ENCODE data around the gene RTL5. TPM values are rescaled to one million over a fixed set of nuclear protein-coding genes. Genes with fewer than 3 reads are reported as not detected.

RTL5 gene
- total and polyA plus RNA-seq, 2 experiments from 2014 or later: 2.5 to 2.6 TPM

DNA sequence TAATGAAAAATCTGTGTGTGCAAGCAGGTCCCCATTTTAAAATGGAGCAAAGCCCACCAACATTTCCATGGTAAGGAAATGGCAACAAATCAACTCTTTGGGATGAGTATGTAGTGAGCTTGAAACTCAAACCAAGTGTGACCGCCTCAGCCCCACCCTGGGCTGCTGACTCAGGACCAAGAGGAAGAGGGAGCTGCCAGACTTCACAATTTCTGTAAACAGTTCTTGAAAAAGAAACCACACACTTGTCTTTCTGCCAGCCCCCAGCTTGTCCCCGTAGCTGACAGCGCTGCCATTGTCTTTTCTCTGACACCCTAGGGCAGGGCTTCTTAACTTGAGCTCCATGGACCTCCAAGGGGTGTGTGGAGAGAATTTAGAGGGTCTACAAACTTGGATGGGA, 10.3 kb downstream of the RTL5 start:
- no peak overlapping the region for H3K4me2 ChIP-seq
- no peaks in the 10 kb centered on the region for H3K36me3 ChIP-seq (replicated peaks; ENCODE audit: insufficient read depth, low read depth)
- H3K4me3 ChIP-seq: no peak overlapping the region
- peak overlapping the region; percentile 31 for H3K27ac ChIP-seq
- H3K79me2 ChIP-seq: no peaks in the 10 kb centered on the region
- H3K9me3 ChIP-seq (ENCODE audit: low read depth): no peaks in the 10 kb centered on the region
- peaks cover 7% of the 10 kb centered on the region for H3K4me1 ChIP-seq (ENCODE audit: insufficient read depth)
- 59% methylated on average over 3 of the region's 3 CpGs for WGBS (ENCODE audit: low lambda C conversion rate, missing lambda C conversion rate)
- TF ChIP-seq, protein P1, sequence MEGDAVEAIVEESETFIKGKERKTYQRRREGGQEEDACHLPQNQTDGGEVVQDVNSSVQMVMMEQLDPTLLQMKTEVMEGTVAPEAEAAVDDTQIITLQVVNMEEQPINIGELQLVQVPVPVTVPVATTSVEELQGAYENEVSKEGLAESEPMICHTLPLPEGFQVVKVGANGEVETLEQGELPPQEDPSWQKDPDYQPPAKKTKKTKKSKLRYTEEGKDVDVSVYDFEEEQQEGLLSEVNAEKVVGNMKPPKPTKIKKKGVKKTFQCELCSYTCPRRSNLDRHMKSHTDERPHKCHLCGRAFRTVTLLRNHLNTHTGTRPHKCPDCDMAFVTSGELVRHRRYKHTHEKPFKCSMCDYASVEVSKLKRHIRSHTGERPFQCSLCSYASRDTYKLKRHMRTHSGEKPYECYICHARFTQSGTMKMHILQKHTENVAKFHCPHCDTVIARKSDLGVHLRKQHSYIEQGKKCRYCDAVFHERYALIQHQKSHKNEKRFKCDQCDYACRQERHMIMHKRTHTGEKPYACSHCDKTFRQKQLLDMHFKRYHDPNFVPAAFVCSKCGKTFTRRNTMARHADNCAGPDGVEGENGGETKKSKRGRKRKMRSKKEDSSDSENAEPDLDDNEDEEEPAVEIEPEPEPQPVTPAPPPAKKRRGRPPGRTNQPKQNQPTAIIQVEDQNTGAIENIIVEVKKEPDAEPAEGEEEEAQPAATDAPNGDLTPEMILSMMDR (IDR thresholded peaks at IDR 0.05; ENCODE audit: poor library complexity): no peak
- TF ChIP-seq EZH2phosphoT487 (IDR thresholded peaks at IDR 0.05; ENCODE audit: low read depth, severe bottlenecking, unreplicated experiment) (no peak), EZH2 (IDR thresholded peaks at IDR 0.05; ENCODE audit: borderline replicate concordance) (no peak)
- H4K20me1 ChIP-seq (ENCODE audit: insufficient read depth, poor library complexity, severe bottlenecking): no peaks in the 10 kb centered on the region
- no peaks in the 10 kb centered on the region for H3K9me2 ChIP-seq (replicated peaks; ENCODE audit: insufficient read depth)
- no peaks in the 10 kb centered on the region for H3K27me3 ChIP-seq
- H2AFZ ChIP-seq: no peak overlapping the region
- no peak for DNase-seq (ENCODE audit: low spot score)

DNA sequence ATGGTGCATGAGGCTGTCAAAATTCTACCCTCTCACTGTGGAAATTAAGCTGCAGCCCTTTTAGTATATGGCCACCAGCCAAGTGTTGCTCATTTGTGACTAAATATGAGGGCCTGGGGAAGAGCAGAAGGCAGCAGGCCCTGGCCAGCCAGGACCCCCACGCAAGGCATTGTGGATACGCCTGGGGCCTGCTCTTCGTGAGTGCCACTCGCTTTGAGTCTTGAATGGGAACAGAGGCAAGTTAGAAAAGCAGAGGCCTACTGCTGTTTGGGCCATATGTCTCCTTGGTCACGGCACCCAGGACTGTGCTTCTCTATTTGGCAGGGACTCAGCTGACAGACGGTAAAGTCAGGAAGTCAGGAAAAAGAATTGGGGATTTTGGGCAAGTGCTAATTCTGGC, 10.9 kb downstream of the RTL5 start:
- no peak for DNase-seq (ENCODE audit: low spot score)
- TF ChIP-seq EZH2phosphoT487 (IDR thresholded peaks at IDR 0.05; ENCODE audit: low read depth, severe bottlenecking, unreplicated experiment) (no peak), EZH2 (IDR thresholded peaks at IDR 0.05; ENCODE audit: borderline replicate concordance) (no peak)
- no peak overlapping the region for H3K27ac ChIP-seq

DNA sequence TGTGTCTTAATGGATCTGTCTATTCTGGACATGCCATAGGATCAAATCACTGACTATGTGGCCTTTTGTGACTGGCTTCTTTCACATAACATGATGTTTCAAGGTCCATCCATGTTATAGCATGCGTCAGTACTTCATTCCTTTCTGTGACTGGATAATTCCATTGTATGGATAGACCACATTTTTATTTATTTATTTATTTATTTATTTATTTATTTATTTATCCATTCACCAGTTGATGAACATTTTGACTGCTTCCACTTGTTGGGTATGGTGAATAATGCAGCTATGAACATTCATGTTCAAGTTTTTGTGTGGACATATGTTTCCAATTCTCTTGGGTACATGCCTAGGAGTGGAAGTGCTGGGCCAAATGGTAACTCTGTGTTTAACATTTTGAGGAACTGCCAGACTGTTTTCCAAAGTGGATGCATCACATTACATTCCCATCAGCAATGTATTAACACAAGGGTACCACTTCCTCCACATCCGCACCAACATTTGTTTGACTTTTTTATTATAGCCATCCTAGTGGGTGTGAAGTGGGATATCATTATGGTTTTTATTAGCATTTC, 14.0 kb downstream of the RTL5 start:
- no peaks in the 10 kb centered on the region for H3K79me2 ChIP-seq
- no peak overlapping the region for H3K27ac ChIP-seq
- H3K27me3 ChIP-seq: no peaks in the 10 kb centered on the region
- TF ChIP-seq, protein P1 (IDR thresholded peaks at IDR 0.05; ENCODE audit: poor library complexity): no peak
- TF ChIP-seq EZH2phosphoT487 (IDR thresholded peaks at IDR 0.05; ENCODE audit: low read depth, severe bottlenecking, unreplicated experiment): no peak
- no peak for TF ChIP-seq EZH2 (IDR thresholded peaks at IDR 0.05; ENCODE audit: borderline replicate concordance)
- no peaks in the 10 kb centered on the region for H4K20me1 ChIP-seq (ENCODE audit: insufficient read depth, poor library complexity, severe bottlenecking)
- no peaks in the 10 kb centered on the region for H3K36me3 ChIP-seq (replicated peaks; ENCODE audit: insufficient read depth, low read depth)
- no peaks in the 10 kb centered on the region for H3K9me2 ChIP-seq (replicated peaks; ENCODE audit: insufficient read depth)
- H3K9me3 ChIP-seq (ENCODE audit: low read depth): no peaks in the 10 kb centered on the region
- 88% methylated on average over 2 of the region's 2 CpGs for WGBS (ENCODE audit: low lambda C conversion rate, missing lambda C conversion rate)
- no peak overlapping the region for H3K4me2 ChIP-seq
- no peaks in the 10 kb centered on the region for H3K4me1 ChIP-seq (ENCODE audit: insufficient read depth)
- H3K4me3 ChIP-seq: no peak overlapping the region
- no peak overlapping the region for H2AFZ ChIP-seq
- no peak for DNase-seq (ENCODE audit: low spot score)

More for the DNA sequence above, 10.9 kb downstream of the RTL5 start:
- H3K79me2 ChIP-seq: no peaks in the 10 kb centered on the region
- H3K36me3 ChIP-seq (replicated peaks; ENCODE audit: insufficient read depth, low read depth): no peaks in the 10 kb centered on the region
- no peak overlapping the region for H3K4me3 ChIP-seq
- H2AFZ ChIP-seq: no peak overlapping the region
- H3K9me2 ChIP-seq (replicated peaks; ENCODE audit: insufficient read depth): no peaks in the 10 kb centered on the region
- H3K4me1 ChIP-seq (ENCODE audit: insufficient read depth): peaks cover 7% of the 10 kb centered on the region
- 88% methylated on average over 6 of the region's 6 CpGs for WGBS (ENCODE audit: low lambda C conversion rate, missing lambda C conversion rate)
- H3K9me3 ChIP-seq (ENCODE audit: low read depth): no peaks in the 10 kb centered on the region
- no peaks in the 10 kb centered on the region for H3K27me3 ChIP-seq
- H3K4me2 ChIP-seq: no peak overlapping the region
- H4K20me1 ChIP-seq (ENCODE audit: insufficient read depth, poor library complexity, severe bottlenecking): no peaks in the 10 kb centered on the region

DNA sequence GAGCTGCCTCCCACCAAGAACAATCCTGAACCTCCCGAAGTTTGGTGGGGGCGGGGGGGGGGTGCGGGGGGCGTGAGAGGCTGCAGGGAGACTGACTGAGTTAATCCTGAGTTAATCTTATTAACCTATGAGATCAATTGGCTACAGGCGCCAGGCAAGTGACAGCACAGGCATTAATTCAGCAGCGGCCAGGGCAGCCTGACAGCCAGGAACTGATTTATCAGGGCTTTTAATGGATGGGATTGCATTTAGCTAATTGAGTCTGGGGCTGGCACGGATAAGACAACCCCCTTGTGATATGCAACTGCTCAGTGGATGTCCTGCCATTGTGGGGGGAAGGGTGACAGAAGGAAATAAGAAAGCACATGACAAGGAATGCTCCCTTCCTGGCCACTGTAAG, 16.3 kb downstream of the RTL5 start:
- no peaks in the 10 kb centered on the region for H3K9me3 ChIP-seq (ENCODE audit: low read depth)
- no peak overlapping the region for H3K27ac ChIP-seq
- no peak for DNase-seq (ENCODE audit: low spot score)
- H4K20me1 ChIP-seq (ENCODE audit: insufficient read depth, poor library complexity, severe bottlenecking): no peaks in the 10 kb centered on the region
- H3K4me1 ChIP-seq (ENCODE audit: insufficient read depth): no peaks in the 10 kb centered on the region
- WGBS (ENCODE audit: low lambda C conversion rate, missing lambda C conversion rate): 46% methylated on average over 6 of the region's 7 CpGs
- no peak overlapping the region for H2AFZ ChIP-seq
- no peaks in the 10 kb centered on the region for H3K27me3 ChIP-seq
- TF ChIP-seq, protein P1 (IDR thresholded peaks at IDR 0.05; ENCODE audit: poor library complexity): no peak
- no peak for TF ChIP-seq EZH2 (IDR thresholded peaks at IDR 0.05; ENCODE audit: borderline replicate concordance)
- no peak for TF ChIP-seq EZH2phosphoT487 (IDR thresholded peaks at IDR 0.05; ENCODE audit: low read depth, severe bottlenecking, unreplicated experiment)
- no peak overlapping the region for H3K4me2 ChIP-seq
- H3K9me2 ChIP-seq (replicated peaks; ENCODE audit: insufficient read depth): no peaks in the 10 kb centered on the region
- no peaks in the 10 kb centered on the region for H3K36me3 ChIP-seq (replicated peaks; ENCODE audit: insufficient read depth, low read depth)
- no peak overlapping the region for H3K4me3 ChIP-seq
- no peaks in the 10 kb centered on the region for H3K79me2 ChIP-seq
